SK-N-SH (cell line): ENCODE measurements around the gene EML1. TPM values are rescaled to one million over a fixed set of nuclear protein-coding genes. Genes with fewer than 3 reads are reported as not detected.

ENCODE experiments used
- CTCF ChIA-PET: fragments of 300-600, 350-600 bp; formaldehyde crosslinking; extraction: SDS; loops from one replicate; lab custom pipeline; 2021; lab: Yijun Ruan, JAX
- POLR2A ChIA-PET: fragments of 350-600 bp; sonication (Branson Sonifier 250); formaldehyde crosslinking; extraction: SDS; loops from one replicate; lab custom pipeline; 2020; ENCODE audit warnings: antibody characterized with exemption, inconsistent platforms; lab: Yijun Ruan, JAX
- DNase-seq: peaks from one replicate; pipeline ENCODE4 v3.0.0; 2012
- H2AFZ ChIP-seq: fragments of 200-600 bp; sonication (generic); 2 replicates; pipeline ENCODE4 v1.8.1; 2016; ENCODE audit warnings: antibody characterized with exemption, mild to moderate bottlenecking, low read depth
- H3F3A ChIP-seq: fragments of 200-600 bp; sonication (generic); replicated peaks from 2 replicates; pipeline ENCODE3; 2016; ENCODE audit warnings: antibody characterized with exemption, mild to moderate bottlenecking; ENCODE audit not compliant: insufficient read depth
- H3K27ac ChIP-seq, 2 experiments: fragments of 200-500 bp in 1 of 2; fragments of 200-600 bp in 1 of 2; sonication (Bioruptor generic) in 1 of 2; sonication (generic), shearing (Covaris generic) in 1 of 2; 2 replicates each; pipeline versions ENCODE4 v1.5.1 to v1.6.1; 2014 to 2016; ENCODE audit warnings: low read depth in 2 of 2, inconsistent platforms in 1 of 2, low read length in 1 of 2, mild to moderate bottlenecking in 1 of 2, mixed read lengths in 1 of 2
- H3K27me3 ChIP-seq: fragments of 200-600 bp; sonication (generic), shearing (Covaris generic); 2 replicates; pipeline ENCODE4 v1.6.1; 2016; ENCODE audit warnings: mixed run types; ENCODE audit not compliant: insufficient read depth
- H3K36me3 ChIP-seq, 2 experiments: fragments of 200-500 bp in 1 of 2; fragments of 200-600 bp in 1 of 2; sonication (Bioruptor generic) in 1 of 2; sonication (generic) in 1 of 2; replicated peaks in 1 of 2; 2 replicates each; pipeline versions ENCODE3 to v1.5.1; 2014 to 2016; ENCODE audit warnings: low read length in 1 of 2, mild to moderate bottlenecking in 1 of 2; ENCODE audit not compliant: insufficient read depth in 2 of 2, control insufficient read depth in 1 of 2
- H3K4me1 ChIP-seq, 2 experiments: fragments of 200-500 bp in 1 of 2; fragments of 200-600 bp in 1 of 2; sonication (Bioruptor generic) in 1 of 2; sonication (generic), shearing (Covaris generic) in 1 of 2; 2 replicates each; pipeline versions ENCODE4 v1.5.1 to v1.6.1; 2014 to 2016; ENCODE audit warnings: low read depth in 1 of 2, low read length in 1 of 2, mixed run types in 1 of 2; ENCODE audit not compliant: insufficient read depth in 2 of 2, control insufficient read depth in 1 of 2
- H3K4me2 ChIP-seq: fragments of 200-600 bp; sonication (generic), shearing (Covaris generic); 2 replicates; pipeline ENCODE4 v1.6.1; 2017; ENCODE audit warnings: mixed run types
- H3K4me3 ChIP-seq, 2 experiments: fragments of 200-500 bp in 1 of 2; fragments of 200-600 bp in 1 of 2; sonication (Bioruptor generic) in 1 of 2; sonication (generic), shearing (Covaris generic) in 1 of 2; 2 replicates each; pipeline versions ENCODE4 v1.5.1 to v1.8.1; 2014 to 2016; ENCODE audit warnings: low read depth in 2 of 2, inconsistent platforms in 1 of 2, low read length in 1 of 2, mild to moderate bottlenecking in 1 of 2, mixed read lengths in 1 of 2, moderate library complexity in 1 of 2
- H3K79me2 ChIP-seq: fragments of 200-600 bp; sonication (generic); 2 replicates; pipeline ENCODE4 v1.8.1; 2017; ENCODE audit warnings: mild to moderate bottlenecking; ENCODE audit not compliant: insufficient read depth
- H3K9ac ChIP-seq: fragments of 200-600 bp; sonication (generic); 2 replicates; pipeline ENCODE4 v1.6.1; 2017; ENCODE audit warnings: mixed run types
- H3K9me2 ChIP-seq: fragments of 200-600 bp; sonication (generic); 2 replicates; pipeline ENCODE4 v1.6.1; 2017; ENCODE audit warnings: mixed run types
- H3K9me3 ChIP-seq: fragments of 200-600 bp; sonication (generic); 2 replicates; pipeline ENCODE4 v1.6.1; 2017; ENCODE audit warnings: mixed run types, mild to moderate bottlenecking, moderate library complexity
- H4K20me1 ChIP-seq: fragments of 200-600 bp; sonication (generic); 2 replicates; pipeline ENCODE4 v1.6.1; 2017; ENCODE audit warnings: mild to moderate bottlenecking, mixed run types; ENCODE audit not compliant: insufficient read depth
- CHD2 ChIP-seq: fragments of 150-350 bp; IDR thresholded peaks from 2 replicates; pipeline ENCODE4 v1.6.1; 2018; ENCODE audit warnings: low read length; ENCODE audit not compliant: partially characterized antibody
- ELF1 ChIP-seq: IDR thresholded peaks from 2 replicates; pipeline ENCODE4 v1.4.0; 2012
- EP300 ChIP-seq, 2 experiments: IDR thresholded peaks; 2 replicates each; pipeline versions ENCODE4 v1.4.0 to v1.6.1; 2012; ENCODE audit warnings: borderline replicate concordance in 1 of 2, low read depth in 1 of 2, low read length in 1 of 2
- FOSL2 ChIP-seq: IDR thresholded peaks from 2 replicates; pipeline ENCODE4 v1.4.0; 2012; ENCODE audit warnings: low read depth, mild to moderate bottlenecking, moderate library complexity, borderline replicate concordance
- GATA2 ChIP-seq: sonication (generic); formaldehyde crosslinking; IDR thresholded peaks from 2 replicates; pipeline ENCODE4 v1.5.0; 2020; ENCODE audit warnings: mild to moderate bottlenecking, missing genetic modification reagents
- MEF2A ChIP-seq: IDR thresholded peaks from 2 replicates; pipeline ENCODE4 v1.4.0; 2012; ENCODE audit warnings: low read depth, borderline replicate concordance
- NFIC ChIP-seq: IDR thresholded peaks from 2 replicates; pipeline ENCODE4 v1.4.0; 2012; ENCODE audit warnings: borderline replicate concordance
- NRF1 ChIP-seq: IDR thresholded peaks from 2 replicates; pipeline ENCODE4 v1.6.1; 2012; ENCODE audit warnings: low read depth, mild to moderate bottlenecking, low read length
- POLR2AphosphoS5 ChIP-seq: IDR thresholded peaks from 2 replicates; pipeline ENCODE4 v1.6.1; 2012; ENCODE audit warnings: low read depth, low read length
- RCOR1 ChIP-seq: fragments of 150-350 bp; IDR thresholded peaks from 2 replicates; pipeline ENCODE4 v1.6.1; 2017; ENCODE audit warnings: antibody characterized with exemption, low read length
- RFX5 ChIP-seq: IDR thresholded peaks from 2 replicates; pipeline ENCODE4 v1.6.1; 2012; ENCODE audit warnings: mild to moderate bottlenecking, improper control_type of control experiment, low read length
- RXRA ChIP-seq: IDR thresholded peaks from 2 replicates; pipeline ENCODE4 v1.4.0; 2012; ENCODE audit warnings: low read depth, mild to moderate bottlenecking, borderline replicate concordance
- SIN3A ChIP-seq: IDR thresholded peaks from 2 replicates; pipeline ENCODE4 v1.6.1; 2012; ENCODE audit warnings: low read depth, mild to moderate bottlenecking, low read length, moderate library complexity, borderline replicate concordance
- TCF12 ChIP-seq: IDR thresholded peaks from 2 replicates; pipeline ENCODE4 v1.4.0; 2012
- USF1 ChIP-seq: IDR thresholded peaks from 2 replicates; pipeline ENCODE4 v1.4.0; 2012; ENCODE audit warnings: low read depth, borderline replicate concordance
- YY1 ChIP-seq: IDR thresholded peaks from 2 replicates; pipeline ENCODE4 v1.4.0; 2012; ENCODE audit warnings: low read depth, mild to moderate bottlenecking
- ZBTB33 ChIP-seq: IDR thresholded peaks from 2 replicates; pipeline ENCODE4 v1.4.0; 2012; ENCODE audit warnings: low read depth, borderline replicate concordance
- WGBS: methylation state at CpG from one replicate; pipeline ENCODE4 v1.1.6; 2017; ENCODE audit warnings: low lambda C conversion rate; 5-methylcytosine and 5-hydroxymethylcytosine counted together
- polyA plus RNA-seq, 3 experiments: library from polyadenylated mRNA; depleted of rRNA; stranded (reverse); fragments of >200 nt; gene quantifications; 2 replicates each; pipeline ENCODE4 v1.2.3, GENCODE V29; 2012

Gene EML1
- polyA plus RNA-seq, 1 of the 3 experiments (the other 2 are of a cell fraction) = 6.3 TPM

GRCh38 chr14:99905121-99905520, 111.9 kb downstream of the EML1 start:
- H3K27ac ChIP-seq = no peak overlapping the region
- no peaks in the 10 kb centered on the region for H4K20me1 ChIP-seq
- ChIA-PET POLR2A (no interaction called here), CTCF (interaction anchor here (0.6 to 2.1 kb wide), 5 partner anchors 13 to 329 kb away, joined by 3 to 4 read pairs (median 3); no protein-coding TSS in a partner anchor)
- H3K4me1 ChIP-seq = peaks cover 0 to 9% of the 10 kb centered on the region in 2 experiments; a peak in 2 of 4 replicates
- H3K9me2 ChIP-seq = no peaks in the 10 kb centered on the region; the same call in 1 of the 2 replicates
- no peak overlapping the region for H3K9ac ChIP-seq
- H3K4me3 ChIP-seq = no peak overlapping the region
- peaks cover 6 to 32% of the 10 kb centered on the region in 2 experiments for H3K36me3 ChIP-seq
- no peak for DNase-seq
- TF ChIP-seq POLR2AphosphoS5 = no peak
- no peak for TF ChIP-seq FOSL2
- TF ChIP-seq TCF12 = no peak
- TF ChIP-seq ELF1 = no peak
- no peak for TF ChIP-seq RFX5
- TF ChIP-seq RXRA = no peak
- no peak for TF ChIP-seq GATA2 (CRISPR knock-in tag)
- TF ChIP-seq MEF2A = no peak
- TF ChIP-seq CHD2 = no peak
- no peak for TF ChIP-seq ZBTB33
- no peak for TF ChIP-seq NFIC
- TF ChIP-seq, all 33 proteins: peak for 0
- Histone ChIP-seq H3K27me3 (no peaks in the 10 kb centered on the region), H3K4me2 (no peak overlapping the region), H3K79me2 (no peaks in the 10 kb centered on the region), H3F3A (peaks cover under 1% of the 10 kb centered on the region), H3K9me3 (no peaks in the 10 kb centered on the region), H2AFZ (no peak overlapping the region)
- WGBS = 95% methylated on average over 5 of the region's 5 CpGs

GRCh38 chr14:99907761-99908652, 114.8 kb downstream of the EML1 start:
- H3K36me3 ChIP-seq = peaks cover 6 to 10% of the 10 kb centered on the region in 2 experiments
- no peak overlapping the region for H2AFZ ChIP-seq
- 94% methylated on average over 24 of the region's 24 CpGs for WGBS
- no peak for DNase-seq
- ChIA-PET CTCF (no interaction called here), POLR2A (no interaction called here)
- no peak overlapping the region for H3K9ac ChIP-seq
- H4K20me1 ChIP-seq = no peaks in the 10 kb centered on the region
- H3K4me1 ChIP-seq = peaks cover 0 to 18% of the 10 kb centered on the region in 2 experiments; a peak in 3 of 4 replicates
- H3K9me2 ChIP-seq = no peaks in the 10 kb centered on the region
- H3F3A ChIP-seq = peaks cover 10% of the 10 kb centered on the region
- no peak overlapping the region for H3K4me2 ChIP-seq
- no peak overlapping the region for H3K4me3 ChIP-seq
- no peaks in the 10 kb centered on the region for H3K79me2 ChIP-seq
- H3K27me3 ChIP-seq = no peaks in the 10 kb centered on the region
- H3K9me3 ChIP-seq = no peaks in the 10 kb centered on the region
- H3K27ac ChIP-seq = no peak overlapping the region
- TF ChIP-seq NFIC (no peak), USF1 (no peak), YY1 (no peak), GATA2 (CRISPR knock-in tag) (no peak), NRF1 (no peak), SIN3A (no peak), ELF1 (no peak), FOSL2 (no peak), MEF2A (no peak), EP300 (IDR thresholded peaks at IDR 0.05; ENCODE audit: borderline replicate concordance in 1 of 2, low read depth in 1 of 2, low read length in 1 of 2) (no peak), RCOR1 (no peak), CHD2 (no peak), RFX5 (no peak)
